Measurements from ENCODE around the gene IGSF9.

- TF ChIP-seq TAF1 (IDR thresholded peaks at IDR 0.05; ENCODE audit: borderline replicate concordance, low read depth, low read length) (no peak), POLR2A (IDR thresholded peaks at IDR 0.05; ENCODE audit: low read depth, low read length) (no peak)
These were observed 11.0 kb downstream of the IGSF9 start for GRCh38 chr1:159934136-159935039.

All from GM12892 (cell line).